CD4-positive, alpha-beta T cell treated with Interleukin-1 beta for 1 hour (primary cell): ENCODE measurements around the gene TALDO1.

Experiments used
- DNase-seq, 2 donors: peaks; one replicate each; pipeline ENCODE4 v3.0.0-alpha.2; 2020 to 2022

TALDO1 gene

DNA sequence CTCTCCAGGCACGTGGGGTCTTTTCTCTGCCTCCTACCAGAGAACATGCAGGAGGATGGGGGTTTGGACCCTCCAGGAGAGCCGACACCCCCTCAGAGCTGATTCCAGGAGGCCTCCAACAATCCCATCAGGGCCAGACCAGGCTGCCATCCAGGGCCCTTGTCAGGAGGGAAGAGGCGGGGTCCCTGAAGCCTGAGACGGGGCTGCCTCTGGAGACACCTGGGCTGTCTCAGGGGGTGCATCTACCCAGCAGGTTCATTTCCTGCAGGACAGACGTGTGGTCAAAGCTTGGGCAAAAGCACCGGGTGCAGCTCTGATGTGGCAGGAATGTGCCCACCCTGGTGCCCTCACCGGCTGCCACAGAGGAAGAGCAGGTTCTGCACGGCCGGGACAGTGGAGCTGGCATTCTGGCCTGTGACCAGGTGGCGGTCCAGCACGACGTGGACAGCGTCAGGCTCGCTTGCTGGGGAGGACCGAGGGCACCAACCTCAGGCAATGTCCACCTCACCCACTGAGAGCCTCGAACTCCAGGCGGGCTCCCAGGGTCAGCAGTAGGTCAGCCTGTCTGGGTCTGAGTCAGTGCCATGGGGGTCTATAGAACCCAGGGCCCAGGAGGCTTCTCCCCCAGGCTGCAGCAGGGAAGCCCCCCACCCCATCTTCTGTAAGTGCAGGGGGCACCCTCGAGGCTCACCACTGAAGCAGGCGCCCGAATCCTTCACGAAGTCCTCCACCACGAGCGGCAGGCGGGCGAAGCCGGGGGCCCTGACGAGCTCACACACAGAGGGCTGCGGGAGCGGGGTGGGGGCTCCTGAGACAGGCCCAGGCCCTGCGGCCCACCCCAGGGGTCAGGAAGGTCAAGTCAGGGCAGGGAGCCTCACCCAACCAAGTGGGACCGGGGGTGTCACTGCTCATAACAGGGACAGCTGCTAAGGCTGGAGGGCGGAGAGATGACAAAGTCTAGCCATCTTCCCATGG lies 23.7 kb downstream of the TALDO1 start:
- no peak for DNase-seq

GRCh38 chr11:771617-772204 lies 24.4 kb downstream of the TALDO1 start:
- no peak for DNase-seq

GRCh38 chr11:772429-773390 lies 25.4 kb downstream of the TALDO1 start:
- no peak for DNase-seq

DNA sequence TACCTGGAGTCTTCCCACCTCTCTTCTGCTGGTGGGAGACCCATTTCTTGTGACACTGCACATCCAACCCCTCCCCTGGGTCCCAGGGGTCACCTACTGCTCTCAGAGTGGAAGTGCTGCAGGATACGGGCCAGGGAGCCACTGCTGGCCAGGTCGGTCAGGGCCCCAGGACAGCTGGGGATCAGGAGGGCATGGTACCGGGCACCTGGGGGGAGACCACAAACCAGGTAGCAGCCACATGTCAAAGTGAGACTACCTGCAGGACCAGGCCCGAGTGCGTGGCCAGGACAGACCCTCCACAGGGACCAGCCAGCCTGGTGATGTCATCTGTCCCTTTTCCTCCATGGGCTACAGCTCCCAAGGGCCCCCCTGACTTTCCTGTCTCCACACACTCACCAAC lies 26.2 kb downstream of the TALDO1 start:
- DNase-seq: no peak

DNA sequence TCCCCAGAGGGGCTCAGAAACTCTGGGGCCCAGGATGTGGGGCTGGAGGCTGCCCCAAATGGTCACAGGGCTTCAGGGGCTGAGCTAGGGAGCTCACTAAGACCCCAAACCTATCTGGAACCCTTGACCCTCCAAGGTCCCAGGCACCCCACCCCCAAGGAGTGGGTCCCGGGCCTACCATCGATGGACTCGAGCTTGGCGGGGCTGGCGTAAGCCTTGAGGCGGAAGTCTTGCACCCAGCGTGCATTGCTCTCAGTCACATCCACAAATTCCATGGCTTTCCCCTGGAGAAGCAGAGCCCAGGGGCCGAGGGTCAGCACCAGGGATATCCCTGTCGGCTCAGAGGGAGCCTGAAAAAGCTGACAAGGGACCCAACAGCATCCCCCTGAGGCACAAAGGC lies 26.6 kb downstream of the TALDO1 start:
- DNase-seq: no peak

- DNase-seq: no peak
Observed at GRCh38 chr11:774873-775592, 27.8 kb downstream of the TALDO1 start.

DNA sequence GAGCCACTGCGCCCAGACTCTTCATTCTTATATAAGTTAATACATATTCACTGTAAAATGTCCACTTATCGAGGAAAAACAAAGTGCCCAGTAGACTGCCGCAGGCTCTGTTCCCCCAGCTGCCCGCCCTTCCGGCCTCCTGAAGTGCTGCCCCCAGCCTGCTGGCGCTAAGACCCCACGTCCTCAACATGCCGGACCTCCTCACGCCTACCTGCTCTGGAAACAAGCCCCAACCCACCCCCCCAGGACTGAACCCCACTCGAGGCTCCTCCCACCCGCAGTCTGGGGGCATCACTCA lies 28.9 kb downstream of the TALDO1 start:
- no peak for DNase-seq

DNA sequence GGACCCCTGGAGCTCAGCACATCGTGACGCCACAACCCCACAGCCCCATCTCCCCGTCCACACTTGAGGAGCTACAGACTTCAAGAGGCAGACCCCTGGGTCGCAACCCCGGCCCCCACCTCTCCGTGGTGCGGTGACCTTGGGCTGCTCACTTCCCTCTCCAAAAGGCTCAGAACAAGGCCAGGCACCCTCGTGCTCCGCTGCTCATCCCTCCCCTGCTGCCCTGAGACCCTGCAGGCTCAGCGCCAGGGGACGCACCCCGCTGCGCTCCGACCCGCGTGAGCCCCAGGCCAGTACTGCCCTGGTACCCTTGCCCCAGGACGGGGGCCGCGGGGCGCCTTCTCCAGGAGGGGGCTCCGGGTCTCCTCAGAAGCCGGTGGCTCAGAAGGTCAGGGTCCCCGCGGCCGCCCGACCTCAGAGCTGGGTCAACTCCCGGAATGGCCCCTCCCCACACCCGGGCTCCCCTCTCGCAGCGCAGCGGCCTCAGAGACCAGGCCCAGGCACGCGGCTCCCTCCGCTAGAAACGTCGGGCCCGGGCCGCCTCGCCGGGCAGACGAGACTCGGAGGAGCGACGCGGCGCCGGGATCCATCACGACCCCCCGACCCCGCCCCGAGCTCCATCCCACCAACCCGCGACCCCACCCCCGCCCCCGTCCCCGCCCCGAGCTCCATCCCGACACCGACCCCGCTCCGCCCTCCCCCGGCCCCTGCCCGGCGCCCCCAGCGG lies 29.5 kb downstream of the TALDO1 start:
- DNase-seq: peak in 1 of 2 donors; percentile 11

GRCh38 chr11:777288-778255 lies 30.3 kb downstream of the TALDO1 start, which contains the start of gene GATD1:
Gene GATD1 (minus strand): TSS chr11:777487. CDS start chr11:777462, 25 bp downstream.
- DNase-seq: peak; percentile 92 to 93

- DNase-seq: no peak
Observed at GRCh38 chr11:778976-779954, 32.0 kb downstream of the TALDO1 start.

DNA sequence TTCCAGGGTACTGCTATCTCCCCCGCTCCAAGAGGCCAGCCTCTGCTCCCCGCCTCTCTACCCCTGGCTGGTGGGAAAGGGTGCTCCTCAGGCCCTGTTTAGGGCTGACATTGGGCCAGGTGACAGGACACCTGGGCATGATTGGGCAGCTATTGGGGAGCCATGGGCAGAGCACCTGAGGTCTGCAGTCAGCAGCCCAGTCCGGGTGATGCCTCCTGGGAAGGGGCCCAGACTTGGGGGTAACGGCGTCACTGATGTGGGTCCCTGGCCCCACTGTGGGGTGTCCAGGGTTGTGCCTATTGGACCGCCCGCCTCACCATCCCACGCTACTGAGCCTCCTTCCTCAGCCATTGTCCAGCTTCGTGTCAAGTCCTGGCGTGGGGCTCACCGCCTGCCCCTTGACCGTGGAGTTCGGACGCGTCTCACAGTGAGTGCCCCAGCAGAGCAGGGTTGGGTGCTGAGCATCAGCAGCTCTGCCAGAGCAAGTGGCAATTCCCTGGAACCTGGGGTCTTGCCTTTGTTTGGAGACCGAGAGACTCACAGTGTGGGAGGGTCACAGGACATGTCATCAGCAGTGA lies 32.8 kb downstream of the TALDO1 start:
- DNase-seq: no peak

GRCh38 chr11:782264-783174 lies 35.3 kb downstream of the TALDO1 start:
- DNase-seq: no peak

GRCh38 chr11:783581-784015 lies 36.3 kb downstream of the TALDO1 start:
- DNase-seq: peak; percentile 19 to 30

GRCh38 chr11:786235-787083 lies 39.2 kb downstream of the TALDO1 start:
- no peak for DNase-seq

GRCh38 chr11:787084-787675 lies 39.9 kb downstream of the TALDO1 start:
- DNase-seq: no peak

DNA sequence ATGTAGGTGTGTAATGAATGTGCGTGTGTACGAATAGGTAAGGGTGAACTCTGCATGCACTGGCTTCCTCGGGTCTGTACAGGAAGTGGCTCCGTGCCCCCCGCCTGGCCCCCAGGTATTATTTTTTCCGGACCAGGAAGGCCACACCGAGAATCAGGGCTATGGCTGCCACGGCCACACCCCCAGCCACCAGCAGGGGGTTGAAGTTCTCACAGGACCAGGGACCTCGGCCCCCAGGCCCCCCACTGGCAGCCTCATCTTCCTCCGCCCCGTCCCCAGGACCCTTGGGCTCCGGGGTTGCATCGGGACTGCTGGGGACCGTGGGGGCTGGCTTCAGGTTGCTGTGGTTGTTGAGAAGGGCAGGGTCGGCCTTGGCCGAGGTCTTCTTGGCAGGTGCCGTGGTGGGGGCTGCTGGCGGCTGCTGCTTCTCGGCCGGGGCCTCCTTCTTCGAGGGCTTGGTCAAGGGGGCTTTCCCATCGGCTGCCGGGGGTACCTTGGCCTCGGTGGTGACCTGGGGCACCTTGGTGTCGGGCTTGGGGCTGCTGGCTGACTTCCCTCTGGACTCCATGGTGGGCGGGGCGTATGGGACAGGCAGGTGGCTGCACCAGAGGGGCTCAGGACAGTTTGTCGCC lies 40.9 kb downstream of the TALDO1 start:
- no peak for DNase-seq
